ENCODE results near the gene PABPC1L. TPM values are rescaled to one million over a fixed set of nuclear protein-coding genes. Genes with fewer than 3 reads are reported as not detected.

Gene PABPC1L
- total RNA-seq, 2 donors from 2014 or later = 129 to 142 TPM

DNA sequence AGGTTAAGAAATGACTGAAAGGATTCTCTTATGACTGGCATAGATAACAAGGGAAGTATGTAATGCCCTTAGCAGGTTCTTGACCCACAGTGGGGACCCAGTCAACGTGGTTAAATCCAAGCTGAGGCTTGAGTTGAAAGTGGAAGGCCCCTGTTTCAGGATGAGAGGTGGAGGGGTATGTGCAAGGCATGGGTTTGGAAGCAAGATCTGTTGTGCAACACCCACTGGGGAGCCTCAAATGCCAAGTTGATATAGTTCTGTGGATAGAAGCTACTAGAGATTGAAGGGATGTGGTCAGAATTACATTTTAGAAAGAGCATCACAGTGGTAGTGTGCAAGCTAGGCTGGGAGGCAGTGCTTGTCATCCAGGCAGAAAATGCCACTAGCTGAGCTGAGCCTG is 5.1 kb downstream of the PABPC1L start:
- Histone ChIP-seq H3K27me3 (ENCODE audit: control insufficient read depth, insufficient read depth, low read length, poor library complexity, severe bottlenecking) (no peaks in the 10 kb centered on the region), H3K36me3 (ENCODE audit: control insufficient read depth, insufficient read depth, low read length) (peaks cover 65% of the 10 kb centered on the region), H3K9ac (ENCODE audit: extremely low read depth, low read length, poor library complexity, severe bottlenecking) (no peak overlapping the region), H3K9me3 (ENCODE audit: control insufficient read depth, low read length) (no peaks in the 10 kb centered on the region), H3K27ac (ENCODE audit: low read depth, low read length) (no peak overlapping the region), H3K4me1 (ENCODE audit: control insufficient read depth, insufficient read depth, low read length) (no peaks in the 10 kb centered on the region), H3K4me3 (ENCODE audit: low read length) (no peak overlapping the region)
- Mint-ChIP-seq H3K4me3 (no peak overlapping the region), H3K4me1 (peaks cover 15% of the 10 kb centered on the region), H3K27me3 (ENCODE audit: insufficient read depth) (no peaks in the 10 kb centered on the region), H3K36me3 (ENCODE audit: low read depth) (peaks cover 65% of the 10 kb centered on the region), H3K9me3 (no peaks in the 10 kb centered on the region), H3K27ac (no peak overlapping the region)
- TF ChIP-seq, protein P1, sequence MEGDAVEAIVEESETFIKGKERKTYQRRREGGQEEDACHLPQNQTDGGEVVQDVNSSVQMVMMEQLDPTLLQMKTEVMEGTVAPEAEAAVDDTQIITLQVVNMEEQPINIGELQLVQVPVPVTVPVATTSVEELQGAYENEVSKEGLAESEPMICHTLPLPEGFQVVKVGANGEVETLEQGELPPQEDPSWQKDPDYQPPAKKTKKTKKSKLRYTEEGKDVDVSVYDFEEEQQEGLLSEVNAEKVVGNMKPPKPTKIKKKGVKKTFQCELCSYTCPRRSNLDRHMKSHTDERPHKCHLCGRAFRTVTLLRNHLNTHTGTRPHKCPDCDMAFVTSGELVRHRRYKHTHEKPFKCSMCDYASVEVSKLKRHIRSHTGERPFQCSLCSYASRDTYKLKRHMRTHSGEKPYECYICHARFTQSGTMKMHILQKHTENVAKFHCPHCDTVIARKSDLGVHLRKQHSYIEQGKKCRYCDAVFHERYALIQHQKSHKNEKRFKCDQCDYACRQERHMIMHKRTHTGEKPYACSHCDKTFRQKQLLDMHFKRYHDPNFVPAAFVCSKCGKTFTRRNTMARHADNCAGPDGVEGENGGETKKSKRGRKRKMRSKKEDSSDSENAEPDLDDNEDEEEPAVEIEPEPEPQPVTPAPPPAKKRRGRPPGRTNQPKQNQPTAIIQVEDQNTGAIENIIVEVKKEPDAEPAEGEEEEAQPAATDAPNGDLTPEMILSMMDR (conservative IDR thresholded peaks at IDR 0.05) = no peak
- WGBS, 2 experiments (ENCODE audit: insufficient coverage in 1 of 2, insufficient read length in 1 of 2) = 90 to 91% methylated on average over 1 of the region's 1 CpG
- no peak for DNase-seq

DNA sequence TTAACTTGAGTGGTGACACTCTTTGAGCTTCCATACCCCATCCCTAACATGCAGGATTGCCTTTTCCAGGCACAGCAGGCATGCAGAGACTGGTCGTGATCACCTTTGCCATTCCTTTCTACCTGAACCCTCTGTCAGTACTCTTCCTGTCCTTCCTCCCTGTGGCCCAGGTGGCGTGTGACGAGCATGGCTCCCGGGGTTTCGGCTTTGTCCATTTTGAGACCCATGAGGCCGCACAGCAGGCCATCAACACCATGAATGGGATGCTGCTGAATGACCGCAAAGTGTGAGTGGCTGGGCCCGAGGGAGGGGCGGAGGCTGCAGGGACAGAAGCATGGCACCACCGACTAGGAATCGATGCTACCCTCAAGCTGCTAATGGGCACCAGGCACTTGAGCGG is 6.7 kb downstream of the PABPC1L start:
- H3K4me1 Mint-ChIP-seq = peaks cover 13% of the 10 kb centered on the region
- H3K36me3 Mint-ChIP-seq (ENCODE audit: low read depth) = peaks cover 71% of the 10 kb centered on the region
- TF ChIP-seq, protein P1 (conservative IDR thresholded peaks at IDR 0.05) = no peak

DNA sequence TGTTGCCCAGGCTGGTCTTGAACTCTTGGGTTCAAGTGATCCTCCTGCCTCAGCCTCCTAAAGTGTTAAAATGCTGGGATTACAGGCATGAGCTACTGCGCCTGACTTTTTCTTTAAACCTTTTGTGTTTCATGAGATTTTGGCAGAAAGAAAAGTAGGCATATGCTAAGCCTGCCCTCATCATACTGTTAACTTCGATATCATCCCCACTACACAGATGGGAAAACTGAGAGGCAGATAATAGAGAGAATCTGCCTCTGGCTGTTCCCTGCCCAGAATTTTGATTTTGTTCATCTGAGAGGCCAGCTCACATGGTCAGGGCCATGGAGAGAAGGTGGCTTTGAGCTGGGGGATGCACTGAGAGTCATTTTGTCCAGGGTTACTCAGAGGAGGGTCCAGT is 7.5 kb downstream of the PABPC1L start:
- Mint-ChIP-seq H3K9me3 (no peaks in the 10 kb centered on the region), H3K27me3 (ENCODE audit: insufficient read depth) (no peaks in the 10 kb centered on the region), H3K36me3 (ENCODE audit: low read depth) (peaks cover 71% of the 10 kb centered on the region), H3K4me3 (no peak overlapping the region), H3K27ac (no peak overlapping the region), H3K4me1 (peaks cover 5% of the 10 kb centered on the region)
- Histone ChIP-seq H3K9me3 (ENCODE audit: control insufficient read depth, low read length) (no peaks in the 10 kb centered on the region), H3K27me3 (ENCODE audit: control insufficient read depth, insufficient read depth, low read length, poor library complexity, severe bottlenecking) (no peaks in the 10 kb centered on the region), H3K36me3 (ENCODE audit: control insufficient read depth, insufficient read depth, low read length) (peaks cover 64% of the 10 kb centered on the region), H3K27ac (ENCODE audit: low read depth, low read length) (no peak overlapping the region), H3K4me1 (ENCODE audit: control insufficient read depth, insufficient read depth, low read length) (no peaks in the 10 kb centered on the region), H3K4me3 (ENCODE audit: low read length) (no peak overlapping the region), H3K9ac (ENCODE audit: extremely low read depth, low read length, poor library complexity, severe bottlenecking) (no peak overlapping the region)
- no peak for DNase-seq
- TF ChIP-seq, protein P1 (conservative IDR thresholded peaks at IDR 0.05) = no peak
- 88 to 100% methylated on average over 1 to 2 of the region's 2 CpGs for WGBS, 2 experiments (ENCODE audit: insufficient coverage in 1 of 2, insufficient read length in 1 of 2)

More for the DNA sequence above, 6.7 kb downstream of the PABPC1L start:
- Histone ChIP-seq H3K9me3 (ENCODE audit: control insufficient read depth, low read length) (no peaks in the 10 kb centered on the region), H3K9ac (ENCODE audit: extremely low read depth, low read length, poor library complexity, severe bottlenecking) (no peak overlapping the region), H3K27me3 (ENCODE audit: control insufficient read depth, insufficient read depth, low read length, poor library complexity, severe bottlenecking) (no peaks in the 10 kb centered on the region), H3K27ac (ENCODE audit: low read depth, low read length) (no peak overlapping the region), H3K4me3 (ENCODE audit: low read length) (no peak overlapping the region), H3K4me1 (ENCODE audit: control insufficient read depth, insufficient read depth, low read length) (no peaks in the 10 kb centered on the region), H3K36me3 (ENCODE audit: control insufficient read depth, insufficient read depth, low read length) (peaks cover 68% of the 10 kb centered on the region)
- no peaks in the 10 kb centered on the region for H3K9me3 Mint-ChIP-seq
- 89 to 92% methylated on average over 11 to 12 of the region's 12 CpGs for WGBS, 2 experiments (ENCODE audit: insufficient coverage in 1 of 2, insufficient read length in 1 of 2)
- no peaks in the 10 kb centered on the region for H3K27me3 Mint-ChIP-seq (ENCODE audit: insufficient read depth)
- DNase-seq = peak; percentile 69
- H3K4me3 Mint-ChIP-seq = no peak overlapping the region
- H3K27ac Mint-ChIP-seq = no peak overlapping the region
